ENCODE data around the gene ASB18.

The ASB18 gene

DNA sequence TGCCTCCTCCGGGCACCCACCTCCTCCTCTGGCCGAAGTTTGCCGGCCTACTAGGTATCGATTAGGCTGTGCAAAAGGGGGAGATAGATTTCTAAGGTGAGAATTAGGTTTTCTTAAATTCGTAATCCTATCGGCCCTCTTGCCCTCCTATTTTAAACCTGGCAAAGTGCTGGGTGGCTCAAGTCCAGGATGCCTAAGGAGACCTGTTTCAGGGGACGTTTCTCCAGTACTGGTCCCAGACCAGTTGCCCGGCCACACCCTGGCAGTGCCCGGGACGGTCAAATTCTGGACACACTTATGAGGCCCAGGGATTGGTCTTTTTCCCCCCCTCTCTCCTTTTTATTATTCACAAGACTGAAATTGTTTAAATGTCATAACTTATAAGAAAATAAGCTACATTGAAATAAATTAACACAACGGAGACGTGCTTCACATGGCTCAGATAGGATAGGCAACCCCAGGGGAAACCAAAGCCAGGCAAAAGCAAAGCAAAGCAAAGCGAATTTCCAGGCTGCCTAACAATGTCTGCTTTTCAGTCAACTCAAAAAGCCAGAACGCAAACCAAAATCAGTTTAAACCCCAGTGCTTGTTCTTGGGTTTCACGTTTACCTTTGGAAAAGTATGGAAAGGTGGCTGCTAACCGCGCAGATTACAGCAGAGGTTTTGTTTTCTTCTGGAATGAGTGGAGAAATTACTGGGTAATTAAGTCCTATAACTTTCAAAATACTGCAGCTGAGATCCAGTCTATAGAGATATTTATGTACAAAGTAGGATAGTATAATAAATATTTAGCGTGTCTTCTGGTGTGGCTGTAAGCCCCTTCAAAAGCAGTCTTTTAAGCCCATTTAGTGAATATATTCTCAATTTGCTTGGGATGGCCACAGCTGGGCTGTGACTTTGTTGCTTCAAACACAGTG lies 99.0 kb downstream of the ASB18 start:
- CTCF ChIA-PET: no interaction called here
- POLR2A ChIA-PET (ENCODE audit: low non-redundant PET): no interaction called here
- no peak overlapping the region for H3K27ac ChIP-seq
- TF ChIP-seq, protein P1, sequence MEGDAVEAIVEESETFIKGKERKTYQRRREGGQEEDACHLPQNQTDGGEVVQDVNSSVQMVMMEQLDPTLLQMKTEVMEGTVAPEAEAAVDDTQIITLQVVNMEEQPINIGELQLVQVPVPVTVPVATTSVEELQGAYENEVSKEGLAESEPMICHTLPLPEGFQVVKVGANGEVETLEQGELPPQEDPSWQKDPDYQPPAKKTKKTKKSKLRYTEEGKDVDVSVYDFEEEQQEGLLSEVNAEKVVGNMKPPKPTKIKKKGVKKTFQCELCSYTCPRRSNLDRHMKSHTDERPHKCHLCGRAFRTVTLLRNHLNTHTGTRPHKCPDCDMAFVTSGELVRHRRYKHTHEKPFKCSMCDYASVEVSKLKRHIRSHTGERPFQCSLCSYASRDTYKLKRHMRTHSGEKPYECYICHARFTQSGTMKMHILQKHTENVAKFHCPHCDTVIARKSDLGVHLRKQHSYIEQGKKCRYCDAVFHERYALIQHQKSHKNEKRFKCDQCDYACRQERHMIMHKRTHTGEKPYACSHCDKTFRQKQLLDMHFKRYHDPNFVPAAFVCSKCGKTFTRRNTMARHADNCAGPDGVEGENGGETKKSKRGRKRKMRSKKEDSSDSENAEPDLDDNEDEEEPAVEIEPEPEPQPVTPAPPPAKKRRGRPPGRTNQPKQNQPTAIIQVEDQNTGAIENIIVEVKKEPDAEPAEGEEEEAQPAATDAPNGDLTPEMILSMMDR (conservative IDR thresholded peaks at IDR 0.05; ENCODE audit: low read depth): no peak
- no peak for DNase-seq (ENCODE audit: low spot score)

DNA sequence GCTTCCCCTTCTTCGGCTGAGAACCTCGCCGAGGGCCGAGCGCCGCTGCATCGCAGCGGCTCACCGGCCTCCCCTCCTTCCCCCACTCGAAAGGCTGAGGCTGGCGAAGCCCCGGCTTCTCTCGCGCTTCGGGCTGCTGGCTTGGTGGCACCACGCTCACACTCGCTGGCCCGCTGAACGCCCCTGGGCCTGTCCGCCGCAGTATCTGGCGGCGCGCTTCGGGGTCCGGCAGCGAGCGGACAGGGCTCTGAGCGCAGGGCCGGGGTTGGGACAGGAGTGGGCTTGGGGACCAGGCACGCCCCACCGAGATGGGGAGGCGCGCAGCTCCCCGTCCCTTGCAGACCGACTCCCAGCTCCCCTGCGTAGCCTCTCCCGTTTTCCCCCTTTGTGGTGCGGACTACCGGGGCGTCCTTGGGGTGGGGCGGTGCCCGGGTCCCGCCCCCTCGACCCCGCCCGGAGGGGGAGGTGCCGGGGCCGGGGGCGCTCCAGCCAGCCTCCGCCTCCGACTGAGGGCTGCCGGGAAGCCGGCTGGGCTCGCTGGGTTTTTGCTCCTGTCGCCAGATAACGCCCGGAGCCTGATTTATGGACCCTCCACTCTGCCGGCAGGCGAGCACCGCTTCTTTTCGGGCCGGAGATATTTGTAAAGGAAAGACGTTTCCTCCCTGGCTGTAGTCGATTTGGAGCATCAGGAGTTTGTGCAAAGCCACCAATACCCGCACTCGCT lies 99.8 kb downstream of the ASB18 start:
- ChIA-PET POLR2A (ENCODE audit: low non-redundant PET) (no interaction called here), CTCF (no interaction called here)
- TF ChIP-seq, protein P1 (conservative IDR thresholded peaks at IDR 0.05; ENCODE audit: low read depth): no peak
- DNase-seq (ENCODE audit: low spot score): no peak
- H3K27ac ChIP-seq: no peak overlapping the region

DNA sequence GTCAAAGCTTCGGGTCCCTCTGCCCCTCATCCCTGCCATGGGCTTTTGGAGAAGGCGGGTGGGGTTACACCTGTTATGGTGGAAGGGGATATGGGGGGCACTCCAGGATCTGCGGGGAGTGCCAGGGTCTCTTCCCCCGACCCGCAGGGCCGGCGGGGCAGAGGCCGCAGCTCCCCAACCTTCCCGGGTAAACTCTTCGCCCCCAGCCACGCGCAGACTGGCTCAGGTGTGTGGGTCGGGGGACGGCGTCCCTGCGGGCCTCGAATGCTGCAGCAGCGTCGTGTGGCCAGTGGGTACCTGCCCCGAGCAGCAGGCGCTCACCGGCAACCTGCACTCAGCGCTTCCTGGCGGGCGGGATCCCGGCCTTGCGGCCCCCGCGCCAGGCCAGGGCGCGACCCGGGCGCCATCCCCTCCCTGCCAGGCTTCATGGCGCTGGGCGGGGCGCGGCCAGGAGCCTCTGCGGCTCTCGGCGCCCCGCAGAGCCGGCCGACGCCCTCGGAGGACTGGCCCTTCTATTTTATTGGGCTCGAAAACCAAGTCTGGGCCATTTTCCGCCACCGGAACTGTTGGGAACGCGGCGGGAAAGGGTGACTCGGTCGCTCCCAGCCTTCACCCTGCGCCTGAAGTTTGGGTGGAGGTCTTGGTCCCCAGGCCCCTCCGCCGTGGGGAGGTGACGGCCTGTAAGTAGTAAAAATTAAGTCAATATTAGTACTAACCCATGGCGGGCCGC lies 100.6 kb downstream of the ASB18 start:
- POLR2A ChIA-PET (ENCODE audit: low non-redundant PET): no interaction called here
- H3K27ac ChIP-seq: no peak overlapping the region
- TF ChIP-seq, protein P1 (conservative IDR thresholded peaks at IDR 0.05; ENCODE audit: low read depth): no peak
- CTCF ChIA-PET: no interaction called here
- no peak for DNase-seq (ENCODE audit: low spot score)

DNA sequence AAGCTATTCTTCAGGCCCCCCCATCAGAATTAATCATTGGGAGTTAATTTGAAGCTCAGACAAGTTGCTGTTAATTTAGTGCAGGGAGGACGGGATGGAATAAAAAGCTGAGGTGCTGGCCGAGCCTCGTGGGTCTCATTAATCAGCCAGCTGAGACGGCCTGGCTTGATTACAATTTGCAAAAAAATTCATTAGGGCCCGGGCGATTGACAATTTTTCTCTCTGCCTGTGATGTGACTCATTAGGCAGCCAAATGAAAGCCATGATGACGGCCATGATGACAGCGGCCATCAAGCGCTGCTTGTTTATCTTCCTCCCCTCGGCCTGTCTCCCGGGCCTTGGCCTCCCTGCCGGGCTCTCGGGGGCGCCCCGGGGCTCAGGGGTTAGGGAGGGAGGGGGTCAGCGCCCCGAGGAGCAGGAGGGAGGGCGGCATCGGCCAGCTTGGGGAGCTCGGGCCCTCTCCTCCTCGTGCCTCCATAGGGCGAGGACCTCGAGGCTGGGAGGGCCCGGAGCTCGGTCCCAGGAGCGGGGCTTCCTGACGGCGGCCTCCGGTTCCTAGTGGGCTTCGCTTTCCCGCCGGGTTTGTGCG lies 101.2 kb downstream of the ASB18 start:
- ChIA-PET POLR2A (ENCODE audit: low non-redundant PET) (no interaction called here), CTCF (no interaction called here)
- no peak for DNase-seq (ENCODE audit: low spot score)

DNA sequence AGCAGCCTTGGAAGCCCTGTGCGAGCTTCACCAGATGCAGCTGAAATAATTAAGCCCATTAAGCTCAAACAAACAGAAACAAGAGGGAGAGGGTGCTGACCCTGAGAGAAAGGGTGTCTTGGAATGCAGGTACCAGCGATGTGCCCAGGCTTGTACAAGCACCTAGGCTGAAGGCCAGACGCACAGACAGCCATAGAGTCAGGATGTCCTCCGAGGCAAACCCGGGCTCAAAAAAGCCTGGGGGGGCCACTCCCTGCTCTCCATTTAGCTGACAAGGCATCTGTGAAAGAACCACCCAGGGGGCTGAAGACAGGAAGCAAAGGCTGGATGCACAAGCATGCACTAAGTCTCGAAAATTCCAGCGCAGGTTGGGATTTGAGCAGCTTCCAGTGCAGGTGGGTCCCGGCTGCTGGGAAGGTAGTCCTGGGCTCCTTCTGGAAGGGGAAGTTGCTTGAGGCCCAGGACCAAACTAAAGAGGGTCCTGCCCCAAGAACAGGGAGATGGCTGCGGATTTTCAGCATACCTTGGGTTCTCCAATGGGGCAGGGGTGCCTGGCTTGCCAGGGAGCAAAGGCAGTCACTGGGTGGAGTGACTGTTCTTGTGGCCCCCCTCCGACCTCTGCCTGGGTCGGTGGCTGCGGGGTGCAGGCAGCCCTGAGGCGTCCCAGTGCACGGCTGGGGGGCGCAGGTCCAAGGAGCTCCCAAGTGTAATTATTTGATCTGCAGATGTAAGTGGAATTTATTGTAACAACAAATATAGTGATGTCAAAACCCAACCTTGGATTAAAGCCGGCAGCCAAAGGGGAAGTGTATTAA lies 102.0 kb downstream of the ASB18 start:
- no peak for DNase-seq (ENCODE audit: low spot score)
- TF ChIP-seq, protein P1 (conservative IDR thresholded peaks at IDR 0.05; ENCODE audit: low read depth): no peak
- peak overlapping the region; percentile 47 for H3K27ac ChIP-seq
- CTCF ChIA-PET: no interaction called here
- POLR2A ChIA-PET (ENCODE audit: low non-redundant PET): no interaction called here

More for the DNA sequence above, 101.2 kb downstream of the ASB18 start:
- TF ChIP-seq, protein P1 (conservative IDR thresholded peaks at IDR 0.05; ENCODE audit: low read depth): no peak
- no peak overlapping the region for H3K27ac ChIP-seq

Data from RWPE1 (cell line).